Measurements from ENCODE around the gene RAD50.

- TF ChIP-seq POLR2A (IDR thresholded peaks at IDR 0.05) (no peak), CTCF (IDR thresholded peaks at IDR 0.05) (no peak)
These were observed 96.9 kb downstream of the RAD50 start for GRCh38 chr5:132653716-132654115.
